Kidney (tissue), 14 donors: Measurements from ENCODE around the gene NSUN3. TPM values are rescaled to one million over a fixed set of nuclear protein-coding genes. Genes with fewer than 3 reads are reported as not detected.

ENCODE experiments used
- DNase-seq, 5 donors: peaks; one replicate each; pipeline ENCODE4 v3.0.0-alpha.2; 2013 to 2020
- FAIRE-seq: peaks from 2 replicates; lab custom pipeline; 2012; peaks lifted over from hg19 to GRCh38; lab: Jason Lieb, UNC
- H3K27ac ChIP-seq, 2 donors: one replicate each; pipeline ENCODE4 v1.7.0; 2013; ENCODE audit warnings: low read depth in 2 of 2, low read length in 2 of 2, inconsistent platforms in 1 of 2
- H3K27me3 ChIP-seq: one replicate; pipeline ENCODE4 v1.7.1; 2013; ENCODE audit warnings: low read length, inconsistent platforms; ENCODE audit not compliant: control insufficient read depth, insufficient read depth
- H3K36me3 ChIP-seq, 3 donors: one replicate each; pipeline versions ENCODE4 v1.7.0 to v1.7.1; 2013; ENCODE audit warnings: low read length in 3 of 3, control low read depth in 1 of 3, inconsistent platforms in 1 of 3; ENCODE audit not compliant: insufficient read depth in 3 of 3, control insufficient read depth in 2 of 3
- H3K4me1 ChIP-seq, 3 donors: one replicate each; pipeline versions ENCODE4 v1.7.0 to v1.7.1; 2013; ENCODE audit warnings: low read length in 3 of 3, inconsistent platforms in 1 of 3, low read depth in 1 of 3; ENCODE audit not compliant: control insufficient read depth in 2 of 3, insufficient read depth in 2 of 3
- H3K4me3 ChIP-seq, 3 donors: one replicate each; pipeline versions ENCODE4 v1.7.0 to v1.8.1; 2013; ENCODE audit warnings: low read length in 3 of 3, control low read depth in 1 of 3, inconsistent platforms in 1 of 3
- H3K9ac ChIP-seq, 3 donors: one replicate each; pipeline versions ENCODE4 v1.7.0 to v1.7.1; 2013; ENCODE audit warnings: low read length in 3 of 3, control low read depth in 1 of 3, inconsistent platforms in 1 of 3
- H3K9me3 ChIP-seq, 3 donors: one replicate each; pipeline versions ENCODE4 v1.7.0 to v1.7.1; 2013; ENCODE audit warnings: low read length in 3 of 3, control low read depth in 1 of 3, inconsistent platforms in 1 of 3; ENCODE audit not compliant: control insufficient read depth in 2 of 3, insufficient read depth in 1 of 3
- intact Hi-C: fragments of 100-400 bp; cut with DNase I; formaldehyde crosslinking; loops from one replicate; pipeline ENCODE4 v1.11.1; 2022
- polyA plus RNA-seq: library from polyadenylated mRNA; stranded (reverse); fragments of 350-450 nt; fragmentation: Illumina TruSeq; extraction: RNeasy Lipid Tissue Mini Kit (QIAGEN cat#74804); gene quantifications from one replicate; pipeline ENCODE4 v1.2.3, GENCODE V29; 2014; ENCODE audit warnings: low read depth, low replicate concordance; ENCODE audit not compliant: insufficient read depth
- total RNA-seq: library from RNA; stranded (reverse); fragmentation: NEBNext Ultra II Directional; extraction: Animal tissue kit (Norgen Biotek cat#: 25700); gene quantifications from one replicate; pipeline ENCODE4 v1.2.1, GENCODE V29; 2021
- TF ChIP-seq, protein P1 (sequence below): IDR thresholded peaks from 3 replicates; pipeline ENCODE4 v1.5.1; 2012; ENCODE audit warnings: mild to moderate bottlenecking, moderate library complexity, borderline replicate concordance; ENCODE audit not compliant: insufficient read depth; ENCODE audit errors: extremely low read depth
- donor health status: control.
- donor health status: control.
- donor health status: control.
- donor health status: control.
- donor health status: control.
- donor health status: DM: yes; HTN: yes; CAD: no.
- donor health status: Normal renal cell carcinoma (clear cell type).

NSUN3 gene
- total and polyA plus RNA-seq, 2 donors from 2014 or later, result 6.5 to 16.3 TPM

- TF ChIP-seq, protein P1, sequence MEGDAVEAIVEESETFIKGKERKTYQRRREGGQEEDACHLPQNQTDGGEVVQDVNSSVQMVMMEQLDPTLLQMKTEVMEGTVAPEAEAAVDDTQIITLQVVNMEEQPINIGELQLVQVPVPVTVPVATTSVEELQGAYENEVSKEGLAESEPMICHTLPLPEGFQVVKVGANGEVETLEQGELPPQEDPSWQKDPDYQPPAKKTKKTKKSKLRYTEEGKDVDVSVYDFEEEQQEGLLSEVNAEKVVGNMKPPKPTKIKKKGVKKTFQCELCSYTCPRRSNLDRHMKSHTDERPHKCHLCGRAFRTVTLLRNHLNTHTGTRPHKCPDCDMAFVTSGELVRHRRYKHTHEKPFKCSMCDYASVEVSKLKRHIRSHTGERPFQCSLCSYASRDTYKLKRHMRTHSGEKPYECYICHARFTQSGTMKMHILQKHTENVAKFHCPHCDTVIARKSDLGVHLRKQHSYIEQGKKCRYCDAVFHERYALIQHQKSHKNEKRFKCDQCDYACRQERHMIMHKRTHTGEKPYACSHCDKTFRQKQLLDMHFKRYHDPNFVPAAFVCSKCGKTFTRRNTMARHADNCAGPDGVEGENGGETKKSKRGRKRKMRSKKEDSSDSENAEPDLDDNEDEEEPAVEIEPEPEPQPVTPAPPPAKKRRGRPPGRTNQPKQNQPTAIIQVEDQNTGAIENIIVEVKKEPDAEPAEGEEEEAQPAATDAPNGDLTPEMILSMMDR, result no peak
- H3K9me3 ChIP-seq, result no peaks in the 10 kb centered on the region
- no peak for FAIRE-seq
These were observed 19.0 kb downstream of the NSUN3 start for GRCh38 chr3:94081884-94082283.

DNA sequence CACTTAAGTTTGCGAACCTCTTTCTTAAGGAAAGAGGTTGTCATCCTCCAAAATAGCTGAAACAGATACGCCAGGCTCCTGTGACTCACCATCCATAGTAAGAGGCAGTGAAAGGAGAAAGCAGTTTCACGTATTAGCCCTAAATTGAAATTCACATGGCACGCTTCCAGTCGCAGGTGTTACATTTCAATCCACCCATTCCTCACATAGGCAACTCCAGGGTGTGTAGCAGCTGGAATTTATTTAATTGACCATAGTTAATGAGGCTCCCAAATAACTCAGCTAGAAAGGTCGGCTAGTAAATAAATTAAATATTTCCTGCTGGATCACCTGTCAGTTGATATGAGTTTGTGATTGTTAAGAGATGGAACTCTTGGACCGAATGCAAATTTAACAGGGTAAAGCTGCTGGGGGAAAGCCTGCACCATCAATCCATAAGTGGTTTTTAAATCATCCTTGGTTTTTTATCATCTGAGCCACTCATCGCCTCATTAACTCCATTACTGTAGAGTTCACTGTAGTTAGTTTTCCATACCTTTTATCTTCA, 19.6 kb downstream of the NSUN3 start:
- FAIRE-seq (no peak), DNase-seq (peak in 3 of 5 donors; percentile 18 to 56 (median 46))
- Histone ChIP-seq H3K27ac (no peak overlapping the region), H3K4me1 (no peaks in the 10 kb centered on the region), H3K36me3 (no peaks in the 10 kb centered on the region), H3K4me3 (no peak overlapping the region), H3K27me3 (no peaks in the 10 kb centered on the region), H3K9ac (no peak overlapping the region), H3K9me3 (no peaks in the 10 kb centered on the region)
- intact Hi-C loops, result no loop called here
- TF ChIP-seq, protein P1, result no peak

More at GRCh38 chr3:94081884-94082283, 19.0 kb downstream of the NSUN3 start:
- Histone ChIP-seq H3K27me3 (no peaks in the 10 kb centered on the region), H3K9ac (no peak overlapping the region), H3K4me1 (no peaks in the 10 kb centered on the region), H3K4me3 (no peak overlapping the region), H3K36me3 (no peaks in the 10 kb centered on the region), H3K27ac (no peak overlapping the region)
- no peak for DNase-seq
- intact Hi-C loops, result no loop called here

DNA sequence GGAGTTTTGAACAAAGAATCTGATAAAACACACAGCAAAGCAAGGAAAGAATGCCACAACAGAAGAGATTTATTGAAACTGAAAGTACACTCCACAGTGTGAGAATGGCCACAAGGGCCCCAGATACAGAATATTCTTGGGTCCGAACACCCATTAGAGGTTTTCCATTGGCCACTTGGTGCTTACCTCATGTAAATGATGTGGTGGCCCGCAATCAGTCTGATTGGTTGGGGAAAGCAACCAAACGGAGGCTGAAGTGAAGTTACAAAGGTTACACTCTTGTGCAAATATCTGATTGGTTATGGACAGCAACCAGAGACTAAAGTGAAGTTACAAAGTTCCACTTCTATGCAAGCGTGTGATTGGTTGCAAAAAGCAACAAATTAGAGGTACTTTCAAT, 20.4 kb downstream of the NSUN3 start:
- no peaks in the 10 kb centered on the region for H3K4me1 ChIP-seq

More for the DNA sequence above, 20.4 kb downstream of the NSUN3 start:
- Histone ChIP-seq H3K4me3 (no peak overlapping the region), H3K27me3 (no peaks in the 10 kb centered on the region), H3K9ac (no peak overlapping the region), H3K27ac (no peak overlapping the region), H3K9me3 (no peaks in the 10 kb centered on the region), H3K36me3 (no peaks in the 10 kb centered on the region)
- DNase-seq, result no peak
- no peak for FAIRE-seq
- TF ChIP-seq, protein P1, result no peak
- intact Hi-C loops, result no loop called here
